Effector memory CD4-positive, alpha-beta T cell (primary cell): ENCODE results near the gene CAPN5.
"Not testable (repeated sequence)": the region's sequence is repeated elsewhere in the genome, so short reads cannot be mapped to it uniquely, and the experiment has no call there.

Experiments
- DNase-seq, 3 donors: peaks; one replicate each; pipeline ENCODE4 v3.0.0-alpha.2; 2020
- H3K27ac ChIP-seq: 2 replicates; pipeline ENCODE4 v1.7.0; 2013; ENCODE audit warnings: mild to moderate bottlenecking, low read length, moderate library complexity; ENCODE audit not compliant: insufficient read depth, poor library complexity, severe bottlenecking
- H3K27me3 ChIP-seq: replicated peaks from 2 replicates; pipeline ENCODE4 v1.7.0; 2013; ENCODE audit warnings: mild to moderate bottlenecking, low read length; ENCODE audit not compliant: insufficient read depth, control insufficient read depth, poor library complexity, severe bottlenecking
- H3K36me3 ChIP-seq: 2 replicates; pipeline ENCODE4 v1.7.0; 2013; ENCODE audit warnings: mild to moderate bottlenecking, low read length, moderate library complexity; ENCODE audit not compliant: control insufficient read depth, insufficient read depth
- H3K4me1 ChIP-seq: 2 replicates; pipeline ENCODE4 v1.7.0; 2013; ENCODE audit warnings: low read length, mild to moderate bottlenecking; ENCODE audit not compliant: control insufficient read depth, insufficient read depth, poor library complexity, severe bottlenecking
- H3K4me3 ChIP-seq: 2 replicates; pipeline ENCODE4 v1.7.0; 2013; ENCODE audit warnings: low read length, low read depth, mild to moderate bottlenecking; ENCODE audit not compliant: insufficient read depth, poor library complexity, severe bottlenecking
- H3K9me3 ChIP-seq: 2 replicates; pipeline ENCODE4 v1.7.0; 2013; ENCODE audit warnings: mild to moderate bottlenecking, low read length, moderate library complexity; ENCODE audit not compliant: control insufficient read depth

CAPN5 gene

GRCh38 chr11:77094841-77095365, 28.1 kb downstream of the CAPN5 start:
- Histone ChIP-seq H3K27me3 (no peaks in the 10 kb centered on the region), H3K4me3 (no peak overlapping the region), H3K36me3 (no peaks in the 10 kb centered on the region), H3K27ac (no peak overlapping the region), H3K9me3 (no peaks in the 10 kb centered on the region), H3K4me1 (no peaks in the 10 kb centered on the region)
- no peak for DNase-seq

GRCh38 chr11:77095551-77096490, 29.1 kb downstream of the CAPN5 start:
- DNase-seq: no peak
- no peak overlapping the region for H3K27ac ChIP-seq
- H3K4me3 ChIP-seq: no peak overlapping the region
- no peaks in the 10 kb centered on the region for H3K9me3 ChIP-seq
- H3K27me3 ChIP-seq: no peaks in the 10 kb centered on the region
- H3K36me3 ChIP-seq: no peaks in the 10 kb centered on the region
- no peaks in the 10 kb centered on the region for H3K4me1 ChIP-seq

- Histone ChIP-seq H3K4me3 (no peak overlapping the region), H3K27ac (no peak overlapping the region), H3K36me3 (no peaks in the 10 kb centered on the region), H3K9me3 (no peaks in the 10 kb centered on the region), H3K27me3 (no peaks in the 10 kb centered on the region), H3K4me1 (no peaks in the 10 kb centered on the region)
- no peak for DNase-seq
Measured at GRCh38 chr11:77096591-77097019, 29.8 kb downstream of the CAPN5 start.

- not testable (repeated sequence) for H3K36me3 ChIP-seq, H3K4me3 ChIP-seq, H3K4me1 ChIP-seq, H3K9me3 ChIP-seq, DNase-seq, H3K27me3 ChIP-seq, H3K27ac ChIP-seq
Measured at GRCh38 chr11:77097180-77097579, 30.4 kb downstream of the CAPN5 start.

GRCh38 chr11:77100166-77101042, 33.6 kb downstream of the CAPN5 start:
- no peak for DNase-seq
- Histone ChIP-seq H3K27ac (no peak overlapping the region), H3K36me3 (no peaks in the 10 kb centered on the region), H3K27me3 (no peaks in the 10 kb centered on the region), H3K9me3 (no peaks in the 10 kb centered on the region), H3K4me1 (no peaks in the 10 kb centered on the region), H3K4me3 (no peak overlapping the region)

- DNase-seq: no peak
- Histone ChIP-seq H3K27ac (no peak overlapping the region), H3K4me1 (no peaks in the 10 kb centered on the region), H3K27me3 (no peaks in the 10 kb centered on the region), H3K9me3 (no peaks in the 10 kb centered on the region), H3K4me3 (no peak overlapping the region), H3K36me3 (no peaks in the 10 kb centered on the region)
Measured at GRCh38 chr11:77101043-77101537, 34.3 kb downstream of the CAPN5 start.

GRCh38 chr11:77102246-77103210, 35.8 kb downstream of the CAPN5 start, which contains the start of gene OMP:
Gene OMP, plus strand, starts transcription at chr11:77102840. Its CDS starts 0 bp downstream, at chr11:77102840.
- Histone ChIP-seq H3K4me3 (no peak within 1 kb of the TSS), H3K27me3 (no peaks in the 10 kb centered on the region), H3K36me3 (no peaks in the 10 kb centered on the region), H3K9me3 (no peaks in the 10 kb centered on the region), H3K4me1 (no peaks in the 10 kb centered on the region), H3K27ac (no peak within 1 kb of the TSS)
- DNase-seq: no peak

- no peaks in the 10 kb centered on the region for H3K4me1 ChIP-seq
- no peak overlapping the region for H3K4me3 ChIP-seq
- H3K36me3 ChIP-seq: no peaks in the 10 kb centered on the region
- no peaks in the 10 kb centered on the region for H3K9me3 ChIP-seq
- no peak overlapping the region for H3K27ac ChIP-seq
- no peaks in the 10 kb centered on the region for H3K27me3 ChIP-seq
- no peak for DNase-seq
Measured at GRCh38 chr11:77103319-77103718, 36.5 kb downstream of the CAPN5 start.

GRCh38 chr11:77104727-77105126, 38.0 kb downstream of the CAPN5 start:
- Histone ChIP-seq H3K4me1 (no peaks in the 10 kb centered on the region), H3K27ac (no peak overlapping the region), H3K9me3 (no peaks in the 10 kb centered on the region), H3K27me3 (no peaks in the 10 kb centered on the region), H3K36me3 (no peaks in the 10 kb centered on the region), H3K4me3 (no peak overlapping the region)
- DNase-seq: no peak
